MV-4-11 (cell line): ENCODE measurements around the gene NBEA.

Experiments used
- DNase-seq: peaks from one replicate; lab custom pipeline; 2025; lab: John Stamatoyannopoulos, UW

Gene NBEA

DNA sequence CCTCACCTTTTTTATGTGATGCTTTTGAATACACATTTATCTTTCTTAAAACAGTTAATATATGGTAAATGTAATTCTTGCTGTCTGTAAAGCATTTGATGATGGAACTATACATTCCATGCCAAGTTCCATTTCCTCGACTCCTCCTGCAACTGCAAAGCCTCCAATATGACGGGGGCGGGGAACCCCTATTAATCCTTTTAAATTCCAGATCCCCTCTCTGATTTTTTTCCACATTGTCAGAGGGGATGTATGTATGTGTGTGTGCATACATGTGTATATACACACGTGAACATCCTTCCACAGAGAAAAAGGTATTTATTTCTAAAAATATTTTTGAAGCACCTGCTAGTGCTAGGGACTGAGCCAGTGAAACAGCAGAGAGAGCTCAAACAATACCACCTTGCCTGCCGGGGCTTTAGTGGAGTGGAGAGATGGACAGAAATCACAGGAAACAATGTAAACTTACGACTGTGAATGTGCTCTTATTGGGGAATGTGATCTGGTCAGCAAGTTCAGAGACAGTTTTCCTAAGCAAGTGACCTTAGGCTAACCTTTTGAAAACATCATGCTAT lies 559.7 kb downstream of the NBEA start:
- DNase-seq: no peak

DNA sequence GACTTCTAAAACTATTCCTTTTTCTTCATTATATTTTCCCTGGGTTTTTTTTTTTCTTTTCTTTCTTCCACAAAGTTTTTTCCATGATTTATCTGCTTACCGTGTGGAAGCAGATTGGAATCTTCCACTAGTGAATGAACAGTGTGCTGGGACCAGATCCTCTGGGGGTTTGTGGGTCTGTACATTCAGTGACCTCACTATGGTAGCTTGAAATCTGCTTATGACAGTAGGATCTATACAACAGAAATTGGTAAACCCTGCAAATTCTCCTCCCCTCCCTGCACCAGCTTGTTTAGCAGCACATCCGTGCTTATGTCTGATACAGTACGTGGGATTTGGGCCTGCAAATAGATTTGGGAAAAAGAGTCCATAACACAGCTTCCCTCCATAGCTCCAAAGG lies 560.4 kb downstream of the NBEA start:
- DNase-seq: no peak

- DNase-seq: peak; percentile 97
Measured at GRCh38 chr13:35512271-35512920, 570.3 kb downstream of the NBEA start.

DNA sequence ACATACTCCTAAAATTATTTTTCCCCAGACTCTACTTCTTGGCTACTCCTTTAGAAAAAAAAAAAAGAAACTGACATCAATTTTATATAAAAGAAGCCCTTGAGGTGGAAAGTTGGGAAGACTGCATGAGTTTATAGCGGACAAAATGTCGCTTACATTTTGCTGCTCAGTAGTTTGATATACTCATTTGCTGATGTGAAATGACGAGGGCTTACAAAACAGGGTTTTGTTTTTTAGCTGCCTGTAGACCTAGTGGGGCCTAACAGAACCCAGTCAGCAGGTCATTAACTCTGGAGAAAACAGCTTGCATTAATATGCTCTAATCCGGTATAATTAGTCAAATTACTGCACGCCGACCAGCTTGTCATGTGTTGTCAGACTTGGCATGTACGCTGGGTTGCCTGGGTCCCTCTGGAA lies 572.0 kb downstream of the NBEA start:
- no peak for DNase-seq

- no peak for DNase-seq
Measured at GRCh38 chr13:35514801-35515502, 572.9 kb downstream of the NBEA start.

DNA sequence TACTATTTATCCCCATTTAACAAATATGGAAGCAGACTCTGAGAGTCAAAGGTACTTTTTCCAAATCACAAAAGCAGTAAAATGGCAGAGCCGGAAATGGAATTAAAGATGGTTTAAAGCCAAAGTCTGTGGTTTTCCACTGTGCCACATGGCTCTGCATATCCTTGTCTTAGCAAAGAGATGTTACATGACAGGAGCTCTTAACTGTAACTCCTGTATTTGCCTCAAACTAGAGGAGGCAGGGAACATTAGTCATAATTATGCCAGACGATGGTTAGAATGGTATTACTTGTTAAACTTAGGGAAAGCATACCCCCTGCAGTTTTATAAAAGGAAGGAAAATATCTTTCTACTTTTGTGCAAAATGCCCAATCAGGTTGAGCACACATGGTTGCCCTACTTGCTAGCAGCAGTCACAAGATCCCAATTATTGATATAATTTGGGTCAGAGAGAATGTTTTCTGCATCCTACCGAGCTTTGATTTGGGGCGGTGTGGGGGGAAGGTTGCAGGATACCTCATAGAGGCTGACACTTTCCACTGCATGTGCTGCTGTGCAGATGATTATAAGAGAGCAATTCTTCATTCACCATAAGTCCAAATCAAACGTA lies 576.4 kb downstream of the NBEA start:
- DNase-seq: peak; percentile 64

DNA sequence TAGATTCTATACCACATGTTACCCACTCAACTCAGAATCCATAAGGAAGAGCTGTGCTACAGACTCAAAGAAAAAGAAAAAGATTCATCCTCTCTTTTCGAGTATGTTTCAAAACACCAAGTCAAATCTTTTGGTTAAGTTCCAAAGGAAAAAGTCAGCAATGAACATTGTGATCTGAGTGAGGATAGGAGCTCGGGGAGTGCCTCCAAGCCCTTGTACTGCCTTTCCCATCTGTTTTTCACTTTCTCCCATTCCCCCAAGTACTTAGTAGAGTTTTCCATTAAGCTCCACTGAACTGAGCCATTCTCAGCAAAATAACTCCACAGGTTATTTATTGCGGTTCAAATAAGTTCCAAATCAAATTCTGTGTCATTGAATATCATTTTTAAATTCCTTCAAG lies 582.1 kb downstream of the NBEA start:
- no peak for DNase-seq

DNA sequence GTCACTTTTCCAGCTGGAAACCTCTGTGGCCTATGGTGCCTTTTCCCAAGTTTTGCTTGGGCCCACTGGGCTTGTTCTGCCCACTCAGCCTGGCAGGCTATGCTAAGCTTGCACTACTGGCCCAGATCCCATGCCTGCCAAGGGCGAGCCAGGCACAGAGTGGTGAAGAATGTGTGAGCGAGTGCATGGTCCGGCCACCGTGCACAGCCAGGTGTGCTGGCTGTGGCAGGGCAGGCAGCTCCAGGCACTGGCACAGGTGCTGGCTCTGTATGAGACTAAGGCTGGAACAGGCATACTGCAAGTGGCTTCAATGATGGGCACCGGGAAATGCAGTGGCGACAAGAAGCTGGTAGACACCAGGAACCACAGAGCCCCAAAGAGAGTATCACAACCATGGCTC lies 584.5 kb downstream of the NBEA start:
- no peak for DNase-seq

GRCh38 chr13:35527451-35527850 lies 585.4 kb downstream of the NBEA start:
- DNase-seq: no peak

- DNase-seq: no peak
Measured at GRCh38 chr13:35530147-35530546, 588.1 kb downstream of the NBEA start.

GRCh38 chr13:35530581-35530980 lies 588.5 kb downstream of the NBEA start:
- no peak for DNase-seq

- DNase-seq: no peak
Measured at GRCh38 chr13:35531526-35531925, 589.5 kb downstream of the NBEA start.

DNA sequence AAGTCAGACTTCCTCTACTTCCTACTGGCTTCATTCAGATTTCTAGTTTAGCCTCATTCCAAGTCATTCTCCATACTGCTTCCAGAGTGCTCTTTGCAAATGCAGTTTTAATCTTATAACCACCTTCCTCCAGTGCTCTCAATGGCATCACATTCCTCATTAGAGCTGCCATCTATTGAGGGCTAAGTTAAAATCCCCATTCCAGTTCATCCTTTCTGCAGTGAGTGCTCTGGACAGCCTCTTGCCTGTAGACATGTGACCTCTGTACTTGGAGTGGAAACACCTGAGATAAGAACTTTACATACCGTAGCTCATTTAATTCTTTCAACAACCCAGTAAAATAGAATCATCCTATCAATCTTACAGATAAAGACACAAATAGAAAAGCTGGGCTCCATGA lies 592.3 kb downstream of the NBEA start:
- no peak for DNase-seq

- no peak for DNase-seq
Measured at GRCh38 chr13:35548790-35549189, 606.7 kb downstream of the NBEA start.

- DNase-seq: peak; percentile 4
Measured at GRCh38 chr13:35549481-35549880, 607.4 kb downstream of the NBEA start.

DNA sequence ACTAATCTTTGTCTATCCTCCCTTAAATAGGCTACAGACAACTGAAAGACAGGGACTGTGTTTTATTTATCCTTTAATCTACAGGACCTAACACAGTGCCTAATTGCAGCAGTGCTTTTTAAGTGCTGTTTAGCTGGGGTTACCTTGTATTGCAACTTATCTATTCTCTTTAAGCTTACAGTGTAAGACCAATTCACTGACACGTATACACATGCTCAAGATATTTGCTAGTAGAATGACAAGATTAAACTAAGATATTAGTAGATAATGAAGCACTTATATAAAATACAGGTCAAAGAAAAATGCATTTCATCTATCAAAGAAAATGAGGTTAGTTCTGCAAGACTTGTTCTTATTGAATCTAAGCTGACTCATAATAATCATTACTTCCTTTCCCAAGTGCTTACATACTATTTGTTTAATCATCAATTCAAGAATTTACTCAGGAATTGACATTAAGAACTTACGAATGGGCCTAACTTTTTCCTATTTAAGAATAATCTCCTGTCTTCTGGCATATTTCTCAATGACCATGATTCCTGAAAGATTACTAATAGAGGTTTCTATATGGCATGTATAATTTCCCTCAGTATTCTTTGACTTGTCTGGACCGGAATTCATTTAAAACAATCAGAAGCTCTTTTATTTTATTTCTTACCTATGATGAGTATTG lies 610.2 kb downstream of the NBEA start:
- no peak for DNase-seq

GRCh38 chr13:35554972-35555623 lies 613.0 kb downstream of the NBEA start:
- DNase-seq: no peak

- DNase-seq: no peak
Measured at GRCh38 chr13:35557475-35557874, 615.4 kb downstream of the NBEA start.

DNA sequence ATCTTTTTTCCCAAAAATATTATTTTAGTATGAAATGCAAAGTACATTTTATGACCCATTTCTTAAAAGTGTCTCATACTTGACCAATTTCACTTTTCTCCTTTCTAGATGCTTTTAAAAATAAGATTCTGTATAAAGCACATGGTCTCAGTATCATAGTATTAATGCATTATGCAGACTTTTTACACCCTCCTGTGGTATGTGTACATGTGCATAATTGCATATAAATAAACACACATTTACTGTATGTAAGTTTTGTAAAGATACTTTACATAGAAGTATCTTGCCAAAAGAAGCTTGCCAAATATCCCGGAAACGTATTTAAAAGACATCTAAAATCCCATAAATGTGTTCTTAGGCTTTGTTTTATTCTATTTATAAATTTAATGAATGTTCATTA lies 619.5 kb downstream of the NBEA start:
- DNase-seq: no peak

DNA sequence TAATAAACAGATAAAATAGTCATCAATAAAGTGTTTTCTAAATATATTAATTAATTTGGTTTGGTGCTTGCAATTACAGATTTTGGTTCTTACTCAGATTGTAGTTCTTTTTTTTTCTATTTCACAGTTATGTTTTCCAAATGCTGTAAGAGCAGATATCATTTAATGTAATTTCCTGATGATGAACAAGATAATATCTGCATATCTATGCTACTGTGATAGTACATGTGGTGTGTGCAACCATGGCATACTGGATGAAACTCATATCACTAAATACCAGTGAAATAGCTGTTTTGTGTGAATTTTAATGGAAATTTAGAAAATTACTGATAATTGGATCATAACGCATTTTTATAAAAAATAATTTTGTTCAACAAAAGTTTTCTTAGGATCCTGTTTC lies 623.2 kb downstream of the NBEA start:
- DNase-seq: no peak

GRCh38 chr13:35566340-35566739 lies 624.3 kb downstream of the NBEA start:
- DNase-seq: peak; percentile 91

DNA sequence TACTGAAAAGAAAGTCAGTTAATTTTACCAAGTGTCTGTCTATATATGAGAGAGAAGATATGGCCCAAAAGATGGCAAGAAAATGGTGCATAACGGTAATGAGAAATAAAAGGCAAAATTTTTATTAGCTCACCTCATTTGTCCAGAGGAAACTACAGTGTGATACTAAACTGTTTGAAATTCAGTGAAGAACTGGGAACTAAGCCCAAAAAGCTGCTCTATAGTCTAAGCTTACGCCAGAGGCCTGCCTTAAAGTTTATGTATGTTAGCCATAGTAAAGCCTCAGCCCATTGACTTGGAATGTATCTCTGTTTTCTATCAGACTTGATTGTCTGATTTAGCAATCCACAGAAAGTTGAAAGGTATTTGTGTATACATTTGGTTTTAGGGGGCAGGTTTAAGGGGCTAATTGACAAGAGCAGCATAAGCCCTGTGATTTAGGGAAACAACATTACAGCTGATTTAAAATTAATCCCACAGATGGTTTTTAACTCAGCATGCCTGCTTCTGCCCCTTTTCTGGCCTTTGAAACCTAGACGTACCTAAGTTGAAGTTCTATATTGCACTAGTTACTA lies 625.4 kb downstream of the NBEA start:
- no peak for DNase-seq
